Tibial artery (tissue), 4 donors: ENCODE measurements around the gene HACL1.

ENCODE experiments used
- DNase-seq, 2 donors: peaks; one replicate each; pipeline ENCODE4 v3.0.0-alpha.2; 2019
- H3K27ac ChIP-seq, 2 donors: fragments of 200-600 bp; sonication (generic) in 1 of 2; 1 replicate in 1 of 2; 2 replicates in 1 of 2; pipeline ENCODE4 v1.5.1; 2018 to 2019; ENCODE audit warnings: mild to moderate bottlenecking in 1 of 2
- H3K27me3 ChIP-seq, 2 donors: fragments of 200-600 bp; sonication (generic) in 1 of 2; one replicate each; pipeline versions ENCODE4 v1.5.1 to v1.6.0; 2016 to 2019
- H3K36me3 ChIP-seq, 3 donors: fragments of 200-600 bp; sonication (generic) in 2 of 3; one replicate each; pipeline ENCODE4 v1.5.1; 2016 to 2019; ENCODE audit warnings: mild to moderate bottlenecking in 2 of 3
- H3K4me1 ChIP-seq, 4 donors: fragments of 200-600 bp; sonication (generic) in 2 of 4; 1 replicate in 3 of 4; 2 replicates in 1 of 4; pipeline ENCODE4 v1.5.1; 2016 to 2019
- H3K4me3 ChIP-seq, 2 donors: fragments of 200-600 bp; sonication (generic) in 1 of 2; 1 replicate in 1 of 2; 2 replicates in 1 of 2; pipeline ENCODE4 v1.5.1; 2018 to 2019; ENCODE audit warnings: mild to moderate bottlenecking in 2 of 2
- H3K9me3 ChIP-seq, 3 donors: fragments of 200-600 bp; sonication (generic) in 1 of 3; one replicate each; pipeline ENCODE4 v1.5.1; 2016 to 2019
- CTCF ChIP-seq, 2 experiments: fragments of 200-600 bp in 1 of 2; fragments of 450-650 bp in 1 of 2; IDR thresholded peaks; one replicate each; pipeline ENCODE4 v1.5.1; 2017 to 2019; ENCODE audit warnings: antibody characterized with exemption in 2 of 2, mild to moderate bottlenecking in 1 of 2, moderate library complexity in 1 of 2
- intact Hi-C: fragments of 100-400 bp; cut with DNase I; formaldehyde crosslinking; loops from one replicate; pipeline ENCODE4 v1.15.0; 2023; ENCODE audit warnings: low total_unique reads

The HACL1 gene

GRCh38 chr3:15575446-15575845 is 25.9 kb downstream of the HACL1 start:
- Histone ChIP-seq H3K4me3 (no peak overlapping the region), H3K27me3 (no peaks in the 10 kb centered on the region), H3K36me3 (peaks cover 32 to 54% (median 38%) of the 10 kb centered on the region in 3 donors), H3K27ac (no peak overlapping the region), H3K4me1 (peaks cover 0 to 11% (median 4%) of the 10 kb centered on the region in 4 donors), H3K9me3 (no peaks in the 10 kb centered on the region)
- intact Hi-C loops, result no loop called here
- DNase-seq, result no peak
- TF ChIP-seq CTCF (IDR thresholded peaks at IDR 0.05), result no peak

GRCh38 chr3:15572138-15572537 is 29.2 kb downstream of the HACL1 start:
- peaks cover 51 to 71% (median 53%) of the 10 kb centered on the region in 3 donors for H3K36me3 ChIP-seq
- no peak for TF ChIP-seq CTCF (IDR thresholded peaks at IDR 0.05)
- no peak overlapping the region for H3K4me3 ChIP-seq
- intact Hi-C loops, result no loop called here
- no peaks in the 10 kb centered on the region for H3K4me1 ChIP-seq
- no peaks in the 10 kb centered on the region for H3K27me3 ChIP-seq
- no peak for DNase-seq
- no peak overlapping the region for H3K27ac ChIP-seq
- no peaks in the 10 kb centered on the region for H3K9me3 ChIP-seq

- Histone ChIP-seq H3K4me1 (no peaks in the 10 kb centered on the region), H3K4me3 (no peak overlapping the region), H3K27me3 (no peaks in the 10 kb centered on the region), H3K9me3 (no peaks in the 10 kb centered on the region), H3K27ac (no peak overlapping the region), H3K36me3 (peaks cover 63 to 94% (median 66%) of the 10 kb centered on the region in 3 donors)
- DNase-seq, result no peak
- no peak for TF ChIP-seq CTCF (IDR thresholded peaks at IDR 0.05)
- intact Hi-C loops, result loop anchor here (5.0 to 10.0 kb wide), 2 partner anchors 126 to 318 kb away; no protein-coding TSS in a partner anchor
Measured at GRCh38 chr3:15563190-15563589, 38.2 kb downstream of the HACL1 start.

GRCh38 chr3:15562560-15562959 is 38.8 kb downstream of the HACL1 start:
- intact Hi-C loops, result loop anchor here (5.0 to 10.0 kb wide), 2 partner anchors 125 to 318 kb away; no protein-coding TSS in a partner anchor

DNA sequence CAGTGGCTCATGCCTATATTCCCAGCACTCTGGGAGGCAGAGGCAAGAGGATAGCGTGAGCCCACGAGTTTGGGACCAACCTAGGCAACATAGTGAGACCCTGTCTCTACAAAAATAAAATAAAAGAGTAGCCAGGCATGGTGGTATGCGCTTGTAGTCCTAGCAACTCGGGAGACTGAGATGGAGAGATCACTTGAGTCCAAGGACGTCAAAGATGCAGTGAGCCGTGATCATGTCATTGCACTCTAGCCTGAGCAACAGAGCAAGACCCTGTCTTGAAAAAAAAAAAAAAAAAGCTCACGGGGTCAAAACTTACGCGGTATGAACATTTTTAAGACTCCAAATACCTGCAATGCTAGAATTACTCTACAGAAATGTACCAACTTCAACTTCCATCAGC is 42.8 kb downstream of the HACL1 start:
- Histone ChIP-seq H3K36me3 (peaks cover 25 to 57% (median 28%) of the 10 kb centered on the region in 3 donors), H3K9me3 (no peaks in the 10 kb centered on the region)

More at GRCh38 chr3:15562560-15562959, 38.8 kb downstream of the HACL1 start:
- H3K27me3 ChIP-seq, result no peaks in the 10 kb centered on the region
- H3K27ac ChIP-seq, result no peak overlapping the region
- no peak overlapping the region for H3K4me3 ChIP-seq
- H3K36me3 ChIP-seq, result peaks cover 56 to 88% (median 60%) of the 10 kb centered on the region in 3 donors
- no peaks in the 10 kb centered on the region for H3K4me1 ChIP-seq
- DNase-seq, result no peak
- TF ChIP-seq CTCF (IDR thresholded peaks at IDR 0.05), result no peak
- H3K9me3 ChIP-seq, result no peaks in the 10 kb centered on the region

More for the DNA sequence above, 42.8 kb downstream of the HACL1 start:
- no peak for TF ChIP-seq CTCF (IDR thresholded peaks at IDR 0.05)
- intact Hi-C loops, result no loop called here
- Histone ChIP-seq H3K4me3 (no peak overlapping the region), H3K27ac (no peak overlapping the region), H3K27me3 (no peaks in the 10 kb centered on the region), H3K4me1 (no peaks in the 10 kb centered on the region)
- no peak for DNase-seq
